K562 (cell line): Measurements from ENCODE around the gene PGD. TPM values are rescaled to one million over a fixed set of nuclear protein-coding genes. Genes with fewer than 3 reads are reported as not detected.

Experiments
- ATAC-seq: fragments of 200-7000 bp; cut with Tn5 transposase; 3 replicates; pipeline ENCODE4 v1.9.1; 2020; ENCODE audit warnings: moderate library complexity
- BruUV-seq: library from RNA; stranded (reverse); fragments of 400-500 nt; replicated peaks from 2 replicates; lab custom pipeline; 2021; lab: Mats Ljungman, UMichigan
- CTCF ChIA-PET: fragments of 300-600 bp; formaldehyde crosslinking; extraction: SDS; loops from one replicate; lab custom pipeline; 2021; ENCODE audit warnings: low intra/inter-chr PET ratio; lab: Yijun Ruan, JAX
- POLR2A ChIA-PET: fragments of 300-600, 350-650 bp; sonication (Branson Sonifier 250); formaldehyde crosslinking; extraction: SDS; loops from one replicate; lab custom pipeline; 2021; ENCODE audit warnings: antibody characterized with exemption, inconsistent platforms; lab: Yijun Ruan, JAX
- DNase-seq, 4 experiments: peaks; one replicate each; pipeline versions ENCODE4 v3.0.0 to v3.0.0-alpha.2; 2011 to 2018; ENCODE audit warnings: low spot score in 3 of 4, mixed read lengths in 3 of 4; ENCODE audit errors: extremely low read depth in 1 of 4
- FAIRE-seq: peaks from 2 replicates; lab custom pipeline; 2011; peaks lifted over from hg19 to GRCh38; lab: Jason Lieb, UNC
- H2AFZ ChIP-seq: 2 replicates; pipeline ENCODE4 v1.6.0; 2011; ENCODE audit warnings: low read depth, low read length, control low read depth, inconsistent platforms
- H3K27ac ChIP-seq: fragments of 200-600 bp; 3 replicates; pipeline ENCODE4 v1.8.0; 2011; ENCODE audit warnings: low read depth, mild to moderate bottlenecking, control low read depth, inconsistent platforms, low read length, moderate library complexity, mixed read lengths; ENCODE audit errors: extremely low read depth
- H3K27me3 ChIP-seq, 2 experiments: fragments of 300-600 bp in 1 of 2; 2 replicates in 1 of 2; 3 replicates in 1 of 2; pipeline versions ENCODE4 v1.6.0 to v1.8.0; 2011; ENCODE audit warnings: inconsistent platforms in 2 of 2, low read length in 2 of 2, mild to moderate bottlenecking in 1 of 2, mixed read lengths in 1 of 2, moderate library complexity in 1 of 2; ENCODE audit not compliant: control insufficient read depth in 2 of 2, insufficient read depth in 2 of 2
- H3K36me3 ChIP-seq: fragments of 300-600 bp; 3 replicates; pipeline ENCODE4 v1.8.0; 2011; ENCODE audit warnings: mild to moderate bottlenecking, low read length, inconsistent platforms; ENCODE audit not compliant: control insufficient read depth, insufficient read depth
- H3K4me1 ChIP-seq, 2 experiments: fragments of 200-600 bp in 1 of 2; replicated peaks in 1 of 2; 2 replicates in 1 of 2; 3 replicates in 1 of 2; pipeline versions ENCODE4 v1.5.1 to v1.8.0; 2011; ENCODE audit warnings: inconsistent platforms in 2 of 2, low read length in 2 of 2, mild to moderate bottlenecking in 1 of 2, mixed read lengths in 1 of 2, moderate library complexity in 1 of 2; ENCODE audit not compliant: control insufficient read depth in 2 of 2, insufficient read depth in 2 of 2
- H3K4me2 ChIP-seq: 2 replicates; pipeline ENCODE4 v1.6.1; 2011; ENCODE audit warnings: low read length, control low read depth, inconsistent platforms, mixed read lengths; ENCODE audit not compliant: insufficient read depth
- H3K4me3 ChIP-seq: fragments of 200-600 bp; sonication (generic), shearing (Covaris generic); 2 replicates; pipeline ENCODE4 v1.5.1; 2016; ENCODE audit warnings: control low read depth, inconsistent platforms
- H3K79me2 ChIP-seq: fragments of 200-600 bp; 3 replicates; pipeline ENCODE4 v1.8.0; 2011; ENCODE audit warnings: low read length, inconsistent platforms; ENCODE audit not compliant: control insufficient read depth, insufficient read depth
- H3K9ac ChIP-seq, 2 experiments: 2 replicates each; pipeline versions ENCODE4 v1.6.0 to v1.6.1; 2011; ENCODE audit warnings: low read depth in 2 of 2, low read length in 2 of 2, control low read depth in 1 of 2, inconsistent platforms in 1 of 2, mild to moderate bottlenecking in 1 of 2, mixed read lengths in 1 of 2; ENCODE audit not compliant: insufficient read depth in 1 of 2
- H3K9me1 ChIP-seq: one replicate; pipeline ENCODE4 v1.6.0; 2011; ENCODE audit warnings: inconsistent platforms, mild to moderate bottlenecking, low read length, moderate library complexity; ENCODE audit not compliant: control insufficient read depth, insufficient read depth
- H3K9me3 ChIP-seq: replicated peaks from 2 replicates; pipeline ENCODE4 v1.5.1; 2011; ENCODE audit warnings: low read depth, low read length, inconsistent platforms; ENCODE audit not compliant: control insufficient read depth, insufficient read depth
- H4K20me1 ChIP-seq: replicated peaks from 2 replicates; pipeline ENCODE4 v1.6.1; 2011; ENCODE audit warnings: low read length, inconsistent platforms, mixed read lengths; ENCODE audit not compliant: control insufficient read depth, insufficient read depth
- ELF4 ChIP-seq: fragments of 450-650 bp; formaldehyde crosslinking; IDR thresholded peaks from 2 replicates; pipeline ENCODE4 v1.4.0; 2022; ENCODE audit warnings: missing genetic modification characterization
- PML ChIP-seq: IDR thresholded peaks from 2 replicates; pipeline ENCODE4 v1.6.1; 2012; ENCODE audit warnings: low read length, inconsistent platforms
- RBM25 ChIP-seq: fragments of 200-400 bp; formaldehyde crosslinking; IDR thresholded peaks from 2 replicates; pipeline ENCODE4 v1.6.1; 2018; ENCODE audit warnings: low read length, low read depth, moderate library complexity; ENCODE audit not compliant: severe bottlenecking
- ZNF121 ChIP-seq: sonication (generic); formaldehyde crosslinking; conservative IDR thresholded peaks from 2 replicates; pipeline ENCODE4 v1.8.0; 2022; ENCODE audit warnings: missing genetic modification reagents
- WGBS: fragments of 100-300 bp; shearing (Covaris generic); methylation state at CpG from one replicate; pipeline ENCODE4 v1.1.6; 2016; ENCODE audit warnings: low coverage, mixed read lengths; ENCODE audit not compliant: insufficient coverage; ENCODE audit errors: missing lambda C conversion rate; 5-methylcytosine and 5-hydroxymethylcytosine counted together
- in situ Hi-C: fragments of 300-500 bp; cut with MboI; formaldehyde crosslinking; loops from 4 replicates; pipeline ENCODE4 v1.15.0; 2018; ENCODE audit warnings: inconsistent platforms, mixed read lengths
- intact Hi-C: fragments of 100-400 bp; cut with micrococcal nuclease; formaldehyde crosslinking; loops from 2 replicates; pipeline ENCODE4 v1.14.2; 2022
- polyA plus RNA-seq, 8 experiments: library from polyadenylated mRNA; depleted of rRNA in 4 of 8; stranded (reverse) in 5 of 8; unstranded in 3 of 8; fragments of >200 nt; fragmentation: Nextera tagmentation in 2 of 8; fragmentation: Illumina TruSeq in 1 of 8; extraction: Ambion mirVana in 2 of 8; extraction: Trizol in 1 of 8; gene quantifications; 2 replicates each; pipeline versions ENCODE4 v1.2.1 to v1.2.3, GENCODE V29; 2011 to 2014; ENCODE audit warnings: inconsistent platforms in 1 of 8, missing spikeins in 1 of 8
- total RNA-seq, 7 experiments: library from RNA; depleted of rRNA in 6 of 7; stranded (reverse); fragments of >200 nt in 6 of 7; fragmentation: Illumina TruSeq in 2 of 7; extraction: Trizol in 2 of 7; gene quantifications; 2 replicates each; pipeline versions ENCODE4 v1.2.1 to v1.2.3, GENCODE V29; 2011 to 2021; ENCODE audit warnings: low replicate concordance in 1 of 7

The PGD gene
- total and polyA plus RNA-seq, 9 of the 15 experiments (the other 6 are each of a cell fraction or from before 2014, with no cell fraction given), result 177 to 542 (median 270) TPM

- DNase-seq, result no peak
- no peaks in the 10 kb centered on the region for H3K27me3 ChIP-seq
- no peak for TF ChIP-seq PML
- peak; percentile 67 for TF ChIP-seq ZNF121 (CRISPR knock-in tag)
- no peaks in the 10 kb centered on the region for H4K20me1 ChIP-seq
- H3K4me2 ChIP-seq, result no peak overlapping the region
- BruUV-seq, result no TSS peak
- H3K36me3 ChIP-seq, result peaks cover 3% of the 10 kb centered on the region; the same call in 1 of the 3 replicates
- no peak for FAIRE-seq
- no peak overlapping the region for H2AFZ ChIP-seq
- peaks cover 0 to under 1% of the 10 kb centered on the region in 2 experiments; a peak in 1 of 5 replicates for H3K4me1 ChIP-seq
- H3K79me2 ChIP-seq, result no peaks in the 10 kb centered on the region
- intact Hi-C loops (no loop called here), in situ Hi-C loops (no loop called here)
- 72% methylated on average over 7 of the region's 7 CpGs for WGBS
- no peak overlapping the region for H3K9ac ChIP-seq
- H3K4me3 ChIP-seq, result no peak overlapping the region
- ChIA-PET CTCF (no interaction called here), POLR2A (interaction anchor here (1.1 to 1.5 kb wide), 3 partner anchors 9 to 13 kb away, joined by 3 to 5 read pairs (median 3); no protein-coding TSS in a partner anchor)
- ATAC-seq, result no peak
- H3K9me3 ChIP-seq, result no peaks in the 10 kb centered on the region
- H3K9me1 ChIP-seq, result no peaks in the 10 kb centered on the region
- no peak overlapping the region for H3K27ac ChIP-seq
These were observed 46.0 kb downstream of the PGD start for GRCh38 chr1:10444795-10445397.

DNA sequence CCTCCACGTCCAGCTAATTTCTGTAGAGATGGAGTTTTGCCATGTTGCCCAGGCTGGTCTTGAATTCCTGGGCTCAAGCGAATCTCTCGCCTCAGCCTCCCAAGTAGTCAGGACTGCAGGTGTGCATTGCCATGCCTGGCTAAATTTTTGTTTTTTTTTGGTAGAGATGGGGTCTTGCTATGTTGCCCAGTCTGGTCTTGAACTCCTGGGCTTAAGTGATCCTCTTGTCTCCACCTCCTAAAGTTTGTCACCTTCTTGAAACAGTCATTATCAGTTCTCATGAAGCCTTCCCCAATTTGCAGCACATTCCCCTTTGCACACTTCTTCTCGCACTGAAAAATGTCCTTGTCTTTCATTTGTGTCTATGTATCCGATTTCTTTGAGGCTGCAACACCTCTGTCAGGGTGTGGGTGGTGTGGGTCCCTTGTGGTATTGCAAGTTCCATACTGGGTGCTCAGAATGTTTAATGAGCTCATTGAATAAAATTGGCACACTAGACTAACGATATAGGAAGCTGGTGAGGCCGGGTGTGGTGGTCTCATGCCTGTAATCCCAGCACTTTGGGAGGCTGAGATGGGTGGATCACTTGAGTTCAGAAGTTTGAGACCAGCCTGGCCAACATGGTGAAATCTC is 48.0 kb downstream of the PGD start:
- 75% methylated on average over 7 of the region's 7 CpGs for WGBS
- H3K9me1 ChIP-seq, result no peaks in the 10 kb centered on the region
- H3K9me3 ChIP-seq, result no peaks in the 10 kb centered on the region
- H3K4me3 ChIP-seq, result no peak overlapping the region
- CTCF ChIA-PET, result no interaction called here
- no peak overlapping the region for H3K9ac ChIP-seq
- no peak overlapping the region for H3K27ac ChIP-seq
- intact Hi-C loops, result no loop called here
- in situ Hi-C loops, result no loop called here
- H2AFZ ChIP-seq, result no peak overlapping the region
- H3K27me3 ChIP-seq, result no peaks in the 10 kb centered on the region
- BruUV-seq, result no TSS peak
- POLR2A ChIA-PET, result interaction anchor here (0.6 to 0.7 kb wide), 3 partner anchors 31 to 260 kb away, joined by 3 read pairs; no protein-coding TSS in a partner anchor
- no peak for FAIRE-seq
- H3K4me1 ChIP-seq, result peaks cover 0 to 7% of the 10 kb centered on the region in 2 experiments; a peak in 1 of 5 replicates
- no peaks in the 10 kb centered on the region for H3K79me2 ChIP-seq
- H4K20me1 ChIP-seq, result no peaks in the 10 kb centered on the region
- H3K36me3 ChIP-seq, result peaks cover 3% of the 10 kb centered on the region; the same call in 1 of the 3 replicates
- DNase-seq, result no peak
- TF ChIP-seq RBM25 (peak; percentile 37), ELF4 (CRISPR knock-in tag) (no peak), ZNF121 (CRISPR knock-in tag) (peak; percentile 98)
- TF ChIP-seq, all 486 proteins: peak for 2
- no peak overlapping the region for H3K4me2 ChIP-seq
- no peak for ATAC-seq
